Measurements from ENCODE around the gene PRSS2.
"Not testable (repeated sequence)": the region's sequence is repeated elsewhere in the genome, so short reads cannot be mapped to it uniquely, and the experiment has no call there.

DNA sequence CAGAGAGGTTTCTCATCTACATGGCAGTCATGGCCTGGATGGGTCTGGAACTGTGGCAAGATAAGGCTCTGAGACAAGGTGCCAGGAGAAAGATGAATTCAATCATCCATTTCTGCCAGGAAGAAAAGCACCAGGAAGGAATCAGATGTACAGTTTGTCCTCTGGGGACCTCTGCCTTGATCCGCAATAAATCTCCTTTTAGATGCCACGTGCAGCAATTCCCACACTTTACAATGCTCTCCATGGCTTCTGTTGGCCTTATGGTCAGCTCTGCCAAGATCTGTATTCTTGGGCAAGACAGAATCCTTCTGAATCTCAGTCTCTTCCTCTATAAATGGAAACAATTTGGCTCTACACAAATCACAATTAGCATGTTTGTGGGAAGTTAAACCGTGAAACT lies 12.5 kb upstream of the PRSS2 start:
- TF ChIP-seq, protein P1, sequence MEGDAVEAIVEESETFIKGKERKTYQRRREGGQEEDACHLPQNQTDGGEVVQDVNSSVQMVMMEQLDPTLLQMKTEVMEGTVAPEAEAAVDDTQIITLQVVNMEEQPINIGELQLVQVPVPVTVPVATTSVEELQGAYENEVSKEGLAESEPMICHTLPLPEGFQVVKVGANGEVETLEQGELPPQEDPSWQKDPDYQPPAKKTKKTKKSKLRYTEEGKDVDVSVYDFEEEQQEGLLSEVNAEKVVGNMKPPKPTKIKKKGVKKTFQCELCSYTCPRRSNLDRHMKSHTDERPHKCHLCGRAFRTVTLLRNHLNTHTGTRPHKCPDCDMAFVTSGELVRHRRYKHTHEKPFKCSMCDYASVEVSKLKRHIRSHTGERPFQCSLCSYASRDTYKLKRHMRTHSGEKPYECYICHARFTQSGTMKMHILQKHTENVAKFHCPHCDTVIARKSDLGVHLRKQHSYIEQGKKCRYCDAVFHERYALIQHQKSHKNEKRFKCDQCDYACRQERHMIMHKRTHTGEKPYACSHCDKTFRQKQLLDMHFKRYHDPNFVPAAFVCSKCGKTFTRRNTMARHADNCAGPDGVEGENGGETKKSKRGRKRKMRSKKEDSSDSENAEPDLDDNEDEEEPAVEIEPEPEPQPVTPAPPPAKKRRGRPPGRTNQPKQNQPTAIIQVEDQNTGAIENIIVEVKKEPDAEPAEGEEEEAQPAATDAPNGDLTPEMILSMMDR (IDR thresholded peaks at IDR 0.05) = not testable (repeated sequence)
- not testable (repeated sequence) for TF ChIP-seq POLR2A (IDR thresholded peaks at IDR 0.05)

Measured in gastroesophageal sphincter (tissue), 3 donors.